HG03469 (cell line): ENCODE measurements around the gene TBCD.
"Not testable (repeated sequence)": the region's sequence is repeated elsewhere in the genome, so short reads cannot be mapped to it uniquely, and the experiment has no call there.

Experiments
- ATAC-seq: cut with Tn5 transposase; IDR thresholded peaks from one replicate; pipeline ENCODE4 v1.9.1; 2021; ENCODE audit warnings: mild to moderate bottlenecking, moderate library complexity, moderate number of reproducible peaks; ENCODE audit not compliant: unreplicated experiment

Gene TBCD

DNA sequence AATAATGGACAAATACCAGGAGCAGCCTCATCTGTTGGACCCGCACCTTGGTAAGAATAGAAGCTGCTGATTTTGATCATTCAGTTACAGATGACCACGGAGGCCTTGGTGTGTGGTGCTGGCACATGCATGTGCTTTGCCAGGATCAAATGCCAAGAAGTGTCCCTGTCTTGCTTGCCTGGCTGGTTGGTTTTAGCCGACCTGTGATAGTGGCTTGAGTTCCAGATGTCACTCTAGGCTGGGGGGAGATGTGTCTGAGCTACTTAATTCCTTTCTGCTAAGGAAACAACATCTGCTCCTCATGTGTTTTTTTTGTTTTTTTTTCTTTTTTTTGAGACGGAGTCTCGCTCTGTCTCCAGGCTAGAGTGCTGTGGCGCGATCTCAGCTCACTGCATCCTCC, 4.3 kb downstream of the TBCD start:
- no peak for ATAC-seq

DNA sequence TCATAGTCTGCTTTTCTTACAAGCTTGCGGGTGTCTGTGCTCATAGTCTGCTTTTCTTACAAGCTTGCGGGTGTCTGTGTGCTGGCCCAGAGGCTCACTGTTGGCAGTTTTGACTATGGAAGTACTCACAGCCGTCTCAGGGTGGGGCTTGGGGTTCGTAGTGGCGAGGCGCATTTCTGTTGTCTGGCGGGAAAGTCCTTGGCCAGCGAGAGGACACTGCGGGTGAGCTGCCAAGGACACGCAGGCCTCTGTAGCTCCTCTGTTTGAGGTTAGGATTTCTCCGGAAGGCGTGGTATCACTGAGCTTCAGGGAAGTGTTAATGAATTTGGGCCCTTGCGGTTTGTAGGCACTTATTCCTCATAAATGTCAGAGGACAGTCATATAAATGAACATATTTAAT, 13.5 kb downstream of the TBCD start:
- no peak for ATAC-seq

DNA sequence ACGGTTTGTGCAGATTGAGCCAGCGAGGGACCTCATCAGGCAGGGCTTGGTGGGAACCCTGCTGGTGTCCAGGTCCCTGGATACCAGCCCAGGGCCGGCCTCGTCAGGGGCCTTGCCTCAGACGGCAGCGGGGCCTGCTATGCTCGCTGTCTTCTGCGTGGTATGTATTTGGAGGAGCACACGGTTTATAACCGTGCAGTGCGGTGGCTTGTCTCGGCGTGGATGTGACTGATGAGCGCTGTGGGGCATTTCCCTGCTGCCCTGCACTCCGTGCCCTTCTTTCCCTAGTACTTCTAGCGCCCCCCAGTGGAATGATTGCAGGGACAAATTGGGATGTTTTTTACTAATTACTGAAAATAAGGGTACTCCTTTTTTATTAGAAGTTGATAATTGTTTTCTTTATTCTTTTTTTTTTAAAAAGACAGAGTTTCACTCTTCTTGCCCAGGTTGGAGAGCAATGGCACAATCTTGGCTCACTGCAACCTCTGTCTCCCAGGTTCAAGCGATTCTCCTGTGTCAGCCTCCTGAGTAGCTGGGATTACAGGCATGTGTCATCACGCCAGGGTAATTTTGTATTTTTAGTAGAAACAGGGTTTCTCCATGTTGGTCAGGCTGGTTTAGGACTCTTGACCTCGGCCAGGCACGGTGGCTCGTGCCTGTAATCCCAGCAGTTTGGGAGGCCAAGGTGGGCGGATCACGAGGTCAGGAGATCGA, 15.3 kb downstream of the TBCD start:
- no peak for ATAC-seq

DNA sequence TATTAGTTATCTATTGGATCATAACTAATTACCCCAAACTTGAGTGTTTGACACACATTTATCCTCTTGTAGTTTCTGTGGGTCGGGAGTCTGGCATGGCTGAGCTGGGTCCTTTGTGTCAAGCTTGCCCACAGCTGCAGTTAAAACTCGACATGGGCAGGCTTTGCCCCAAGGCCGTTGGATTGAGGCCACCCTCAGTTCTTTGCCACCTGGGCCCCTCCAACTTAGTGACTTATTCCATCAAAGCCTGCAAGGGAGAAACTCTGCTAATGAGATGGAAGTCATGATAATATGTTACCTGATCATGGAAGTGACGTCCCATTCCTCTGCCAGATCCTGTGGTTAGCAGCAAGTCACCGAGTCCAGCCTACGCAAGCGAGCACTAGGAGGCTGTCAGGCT, 17.2 kb downstream of the TBCD start:
- ATAC-seq: no peak

DNA sequence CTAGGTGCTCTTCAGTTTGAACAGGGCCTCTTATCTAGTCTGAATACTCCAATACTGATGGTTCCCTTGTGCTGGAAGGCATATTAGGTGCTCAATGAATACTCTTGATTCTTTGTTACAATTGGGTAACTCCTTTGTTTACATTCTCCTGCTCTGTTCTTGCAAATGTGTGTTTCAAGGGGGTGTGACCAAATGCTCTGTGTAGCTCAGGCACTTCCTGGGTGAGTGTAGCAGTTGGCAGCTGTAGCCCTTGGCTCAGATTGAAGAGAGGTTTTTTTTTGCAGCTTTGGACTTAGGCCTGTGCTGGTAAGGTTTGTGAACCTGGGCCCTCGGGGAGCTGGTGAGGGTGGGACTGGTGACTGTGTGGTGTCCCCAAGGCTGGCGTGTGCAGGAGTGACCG, 20.2 kb downstream of the TBCD start:
- no peak for ATAC-seq

DNA sequence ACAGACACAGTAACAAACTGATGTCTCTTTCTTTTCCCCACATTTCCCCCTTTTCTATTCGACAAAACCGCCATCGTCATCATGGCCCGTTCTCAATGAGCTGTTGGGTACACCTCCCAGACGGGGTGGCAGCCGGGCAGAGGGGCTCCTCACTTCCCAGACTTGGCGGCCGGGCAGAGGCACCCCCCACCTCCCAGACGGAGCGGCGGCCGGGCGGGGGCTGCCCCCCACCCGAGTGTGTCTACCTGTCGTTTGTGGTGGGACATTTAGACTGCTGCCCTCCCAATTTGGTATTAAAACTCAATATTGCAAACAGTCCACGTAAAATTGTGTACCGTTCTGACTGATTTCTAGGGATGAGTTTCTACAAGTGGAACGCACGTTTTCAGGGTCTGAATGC, 22.6 kb downstream of the TBCD start:
- not testable (repeated sequence) for ATAC-seq

DNA sequence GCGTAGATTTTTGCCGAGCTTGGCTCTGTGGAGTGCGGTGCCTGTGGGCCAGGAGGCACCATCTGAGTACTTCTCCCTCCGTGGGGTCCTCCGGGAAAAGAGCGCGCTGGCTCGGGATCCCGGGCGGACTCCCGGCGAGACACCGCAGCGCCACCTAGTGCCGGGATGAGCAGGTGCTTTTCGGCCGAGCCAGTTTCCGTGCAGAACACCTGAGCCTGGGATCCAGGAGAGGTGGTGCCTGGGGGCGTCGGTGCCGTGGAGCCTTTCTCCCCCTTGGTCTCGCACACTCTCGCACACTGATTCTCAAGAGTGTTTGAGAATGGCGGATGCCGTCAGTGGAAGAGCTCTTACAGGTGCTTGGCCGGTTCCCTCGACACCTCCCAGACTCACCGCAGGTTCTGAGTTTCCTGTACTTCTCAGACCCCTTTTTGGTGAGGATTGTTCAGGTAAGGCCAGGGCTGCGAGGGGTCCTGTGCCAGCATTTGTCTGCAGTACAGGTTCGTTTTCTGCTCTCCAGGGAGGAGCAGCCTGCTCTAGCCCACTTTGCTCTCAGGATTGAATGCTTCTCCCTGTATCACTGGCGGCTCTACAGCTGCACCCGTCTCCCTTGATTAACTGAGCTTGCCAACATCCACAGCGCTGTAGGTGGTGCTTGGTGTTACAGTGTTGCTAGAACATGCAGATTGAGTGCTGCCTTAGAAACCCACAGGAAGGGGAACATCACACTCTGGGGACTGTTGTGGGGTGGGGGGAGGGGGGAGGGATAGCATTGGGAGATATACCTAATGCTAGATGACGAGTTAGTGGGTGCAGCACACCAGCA, 23.3 kb downstream of the TBCD start:
- no peak for ATAC-seq

DNA sequence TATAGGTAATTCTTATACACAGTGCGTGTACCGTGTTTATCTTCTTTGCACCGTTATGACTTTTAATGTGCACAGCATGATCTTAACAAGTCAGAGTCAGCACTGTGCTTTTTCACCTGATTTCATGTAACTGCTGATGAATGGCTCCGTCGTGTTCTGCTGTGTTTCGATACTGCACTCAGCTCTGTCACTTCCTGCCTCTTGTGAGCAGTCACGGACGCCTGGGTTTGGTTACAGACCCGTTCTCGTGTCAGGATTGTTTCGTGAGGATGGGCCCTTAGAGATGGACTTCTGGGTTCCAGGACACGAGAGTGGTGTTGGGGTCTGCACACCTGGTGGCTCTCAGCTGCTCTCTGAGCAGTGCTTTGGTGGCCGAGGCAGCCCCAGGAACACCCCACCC, 24.6 kb downstream of the TBCD start:
- no peak for ATAC-seq

DNA sequence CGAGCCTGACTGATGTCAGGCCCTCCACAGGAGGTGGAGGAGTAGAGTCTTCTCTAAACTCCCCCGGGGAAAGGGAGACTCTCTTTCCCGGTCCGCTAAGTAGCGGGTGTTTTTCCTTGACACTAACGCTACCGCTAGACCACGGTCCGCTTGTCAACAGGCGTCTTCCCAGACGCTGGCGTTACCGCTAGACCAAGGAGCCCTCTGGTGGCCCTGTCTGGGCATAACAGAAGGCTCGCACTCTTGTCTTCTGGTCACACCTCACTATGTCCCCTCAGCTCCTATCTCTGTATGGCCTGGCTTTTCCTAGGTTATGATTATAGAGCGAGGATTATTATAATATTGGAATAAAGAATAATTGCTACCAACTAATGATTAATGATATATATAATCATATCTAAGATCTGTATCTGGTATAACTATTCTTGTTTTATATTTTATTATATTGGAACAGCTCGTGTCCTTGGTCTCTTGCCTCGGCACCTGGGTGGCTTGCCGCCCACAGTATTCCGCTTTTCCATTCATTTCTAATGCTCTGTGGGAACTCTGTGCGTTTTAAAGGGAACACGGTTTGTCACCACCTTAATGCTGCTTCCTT, 26.0 kb downstream of the TBCD start:
- ATAC-seq: not testable (repeated sequence)

DNA sequence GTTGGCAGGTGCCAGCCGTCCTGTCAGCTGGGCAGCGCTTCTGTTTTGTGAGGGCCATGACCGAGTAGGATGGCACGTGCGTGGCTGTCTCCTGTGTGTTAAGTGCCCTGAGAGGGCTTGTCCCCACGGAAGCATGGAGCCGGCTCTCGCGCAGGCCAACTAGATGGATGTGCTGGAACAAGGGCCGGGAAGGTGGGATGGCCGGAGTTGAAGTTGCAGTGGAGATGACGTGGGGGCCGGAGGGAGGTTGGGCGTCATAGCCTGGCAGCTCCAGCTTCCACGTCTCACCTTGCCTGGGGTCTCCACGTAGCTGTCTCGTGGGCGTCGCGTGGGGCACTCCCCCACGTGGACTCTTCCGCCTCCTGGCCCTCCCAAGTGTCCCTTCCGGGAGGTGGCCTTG, 27.7 kb downstream of the TBCD start:
- ATAC-seq: no peak

DNA sequence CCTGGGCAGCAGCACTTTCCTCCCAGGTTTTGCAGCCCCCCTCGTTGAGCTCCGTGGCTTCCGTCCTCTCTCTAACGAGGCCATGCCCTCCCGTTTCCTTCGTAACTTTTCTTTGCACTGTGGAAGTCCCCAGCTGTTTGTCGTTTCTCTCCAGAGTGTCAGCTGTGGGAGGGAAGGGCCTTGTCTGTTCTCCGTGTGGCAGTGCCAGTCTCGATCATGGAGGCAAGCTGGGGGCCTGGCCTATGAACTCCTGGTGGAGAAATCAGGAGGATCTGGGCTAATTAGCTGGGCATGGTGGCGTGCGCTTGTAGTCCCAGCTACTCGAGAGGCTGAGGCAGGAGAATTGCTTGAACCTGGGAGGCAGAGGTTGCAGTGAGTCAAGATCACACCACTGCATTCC, 28.3 kb downstream of the TBCD start:
- ATAC-seq: no peak

DNA sequence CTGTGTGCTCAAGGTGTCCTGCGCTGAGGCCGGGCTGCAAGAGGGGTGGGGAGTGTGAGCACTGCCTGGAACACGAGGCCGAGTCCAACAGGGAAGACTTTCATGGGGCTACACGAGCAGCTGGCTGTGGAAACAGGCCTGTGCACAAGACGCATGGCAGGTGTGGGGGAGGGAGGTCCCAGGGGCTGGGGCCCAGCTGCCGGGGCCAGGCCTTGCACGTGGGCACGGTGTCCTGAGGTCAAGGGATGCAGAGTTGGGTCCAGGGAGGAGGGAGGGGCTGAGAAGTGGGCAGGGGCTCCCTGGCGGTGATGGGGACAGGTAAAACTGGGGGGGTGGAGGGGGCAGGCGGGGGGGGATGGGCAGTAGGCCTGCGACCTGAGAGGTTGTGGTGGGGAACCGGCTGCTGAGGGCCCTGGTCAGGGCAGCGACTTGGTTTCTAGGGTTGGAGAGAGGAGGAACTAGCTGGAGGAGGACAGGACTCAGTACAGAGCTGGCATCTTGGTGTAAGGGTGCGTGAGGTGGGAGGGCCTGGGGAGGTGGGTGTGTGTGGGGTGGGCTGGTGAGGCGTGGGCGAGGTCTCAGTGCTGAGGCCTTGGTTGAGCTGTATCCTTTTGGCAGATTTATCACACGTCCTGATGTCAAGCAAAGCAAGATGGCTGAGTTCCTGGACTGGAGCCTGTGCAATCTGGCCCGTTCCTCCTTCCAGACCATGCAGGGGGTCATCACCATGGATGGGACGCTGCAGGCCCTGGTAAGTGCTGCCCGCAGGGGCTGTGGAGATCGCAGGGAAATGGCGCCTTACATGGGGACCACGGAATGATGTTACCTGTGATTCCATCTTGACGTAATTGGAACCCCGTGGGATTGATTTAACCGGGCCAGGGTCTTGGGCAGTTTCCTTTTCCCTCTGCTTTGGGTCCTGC, 29.4 kb downstream of the TBCD start:
- no peak for ATAC-seq

DNA sequence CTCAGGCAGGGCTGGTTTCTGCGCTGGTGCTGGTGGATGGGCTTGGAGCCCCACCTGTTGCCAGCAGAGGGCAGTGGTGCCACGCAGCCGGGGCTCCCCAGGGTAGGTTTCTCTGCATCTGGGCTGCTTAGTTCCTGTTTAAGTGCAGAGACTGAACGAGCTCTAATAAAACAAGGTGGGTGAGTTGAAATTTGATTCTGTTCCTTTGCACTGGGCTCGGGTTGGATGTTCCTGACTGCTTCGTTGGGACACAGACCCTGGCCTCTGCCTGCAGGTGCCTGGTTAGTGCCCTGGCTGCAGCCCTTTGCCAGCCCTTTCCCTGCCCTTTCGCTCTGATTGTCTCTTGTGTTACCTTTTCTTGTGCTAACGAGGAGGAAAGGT, 30.0 kb downstream of the TBCD start:
- ATAC-seq: peak; percentile 46

DNA sequence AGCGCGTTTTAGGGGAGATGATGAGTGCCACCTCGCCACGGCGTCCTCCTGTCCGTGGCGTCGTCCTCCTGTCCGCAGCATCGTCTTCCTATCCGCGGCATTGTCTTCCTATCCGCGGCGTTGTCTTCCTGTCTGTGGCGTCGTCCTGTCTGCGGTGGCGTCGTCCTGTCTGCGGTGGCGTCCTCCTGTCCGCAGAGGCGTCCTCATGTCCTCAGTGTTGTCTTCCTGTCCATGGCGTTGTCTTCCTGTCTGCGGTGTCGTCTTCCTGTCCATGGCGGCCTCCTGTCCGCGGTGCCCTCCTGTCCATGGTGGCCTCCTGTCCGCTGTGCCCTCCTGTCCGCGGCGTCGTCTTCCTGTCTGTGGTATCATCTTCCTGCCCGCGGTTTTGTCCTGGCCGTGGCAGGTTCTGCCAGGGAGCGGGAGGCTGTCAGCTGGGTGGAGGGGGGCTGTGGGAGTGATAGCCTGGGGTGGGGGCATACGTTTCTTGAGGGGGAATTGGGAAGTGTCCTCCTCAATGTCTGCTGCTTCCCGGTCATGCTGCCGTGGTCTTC, 30.9 kb downstream of the TBCD start:
- no peak for ATAC-seq

DNA sequence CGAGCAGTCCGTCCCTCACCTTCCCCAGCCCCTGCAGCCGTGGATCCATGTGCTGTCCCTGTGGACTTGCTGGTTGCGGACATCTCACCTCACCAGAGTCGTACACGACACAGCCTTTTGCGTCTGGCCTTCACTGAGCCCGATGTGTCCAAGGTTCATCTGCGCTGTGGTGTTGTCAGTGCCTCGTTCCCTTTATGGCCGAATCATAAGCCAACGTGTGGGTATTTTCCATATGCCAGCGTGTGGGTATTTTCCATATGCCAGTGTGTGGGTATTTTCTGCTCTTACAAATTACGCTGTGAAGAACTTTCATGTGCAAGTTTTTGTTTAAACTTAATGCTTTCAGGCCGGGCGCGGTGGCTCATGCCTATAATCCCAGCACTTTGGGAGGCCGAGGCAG, 31.6 kb downstream of the TBCD start:
- ATAC-seq: no peak

DNA sequence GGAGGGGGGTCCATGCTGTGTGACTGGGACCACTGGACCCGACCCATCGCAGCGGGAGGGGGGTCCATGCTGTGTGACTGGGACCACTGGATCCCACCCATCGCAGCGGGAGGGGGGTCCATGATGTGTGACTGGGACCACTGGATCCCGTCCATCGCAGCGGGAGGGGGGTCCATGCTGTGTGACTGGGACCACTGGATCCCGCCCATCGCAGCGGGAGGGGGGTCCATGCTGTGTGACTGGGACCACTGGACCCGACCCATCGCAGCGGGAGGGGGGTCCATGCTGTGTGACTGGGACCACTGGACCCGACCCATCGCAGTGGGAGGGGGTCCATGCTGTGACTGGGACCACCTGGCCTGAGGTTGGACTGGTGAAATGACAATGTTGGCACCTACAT, 33.7 kb downstream of the TBCD start:
- not testable (repeated sequence) for ATAC-seq

DNA sequence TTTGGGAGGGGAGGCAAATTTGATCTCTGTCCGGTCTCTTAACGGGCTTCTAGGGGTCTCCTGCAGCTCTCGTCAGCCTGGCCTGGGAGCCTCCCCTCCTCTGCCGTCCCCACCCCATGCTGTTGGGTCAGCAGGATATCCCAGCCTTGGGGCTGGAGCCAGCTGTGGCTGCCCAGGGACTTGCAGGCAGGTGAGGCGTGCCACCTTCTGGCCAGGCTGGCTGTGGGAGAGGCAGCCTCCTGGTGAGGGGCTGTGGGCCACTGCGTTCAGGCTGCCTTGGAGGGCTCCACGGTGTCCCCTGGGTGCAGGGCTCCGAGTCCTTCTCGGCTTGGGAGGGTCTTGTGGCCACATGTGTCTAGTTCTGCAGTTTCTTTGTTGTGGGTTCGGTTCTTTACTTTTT, 34.6 kb downstream of the TBCD start:
- no peak for ATAC-seq

DNA sequence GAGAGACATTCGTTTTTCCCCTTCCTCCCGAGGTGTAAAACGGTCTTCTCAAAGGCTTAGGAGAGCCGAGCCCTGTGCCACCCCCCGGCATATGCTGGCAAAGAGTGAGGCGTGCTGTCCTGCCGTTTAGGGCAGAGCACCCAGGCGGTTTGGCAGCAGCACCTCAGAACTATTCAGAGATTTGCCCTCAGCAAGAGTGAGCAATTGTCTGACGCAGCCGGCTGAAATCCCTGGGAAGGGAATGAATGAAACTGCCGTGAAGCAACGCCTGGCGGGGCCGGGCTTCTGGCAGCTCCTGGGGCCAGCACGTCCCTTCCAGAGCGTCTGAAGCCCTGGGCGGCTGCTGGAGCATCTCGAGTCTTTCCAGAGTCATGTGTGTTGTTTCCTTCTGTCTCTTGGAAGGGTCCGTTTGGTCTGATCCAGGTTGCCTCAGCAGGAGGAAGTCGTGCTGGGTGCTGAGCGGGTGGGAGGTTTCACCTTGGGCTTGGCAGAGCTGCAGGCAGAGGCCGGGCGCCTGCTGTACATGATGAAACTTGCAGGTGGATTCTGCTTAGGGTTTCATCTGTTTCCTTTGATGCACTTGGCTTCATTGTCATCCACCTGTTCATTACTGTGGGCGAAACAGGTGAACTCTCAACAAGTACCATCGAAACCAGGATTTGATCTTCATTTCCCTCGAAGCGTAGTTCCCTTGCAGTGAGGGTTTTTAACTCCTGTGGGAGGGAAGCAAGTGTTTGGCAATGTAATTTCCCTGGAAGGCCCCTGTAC, 35.4 kb downstream of the TBCD start:
- no peak for ATAC-seq

DNA sequence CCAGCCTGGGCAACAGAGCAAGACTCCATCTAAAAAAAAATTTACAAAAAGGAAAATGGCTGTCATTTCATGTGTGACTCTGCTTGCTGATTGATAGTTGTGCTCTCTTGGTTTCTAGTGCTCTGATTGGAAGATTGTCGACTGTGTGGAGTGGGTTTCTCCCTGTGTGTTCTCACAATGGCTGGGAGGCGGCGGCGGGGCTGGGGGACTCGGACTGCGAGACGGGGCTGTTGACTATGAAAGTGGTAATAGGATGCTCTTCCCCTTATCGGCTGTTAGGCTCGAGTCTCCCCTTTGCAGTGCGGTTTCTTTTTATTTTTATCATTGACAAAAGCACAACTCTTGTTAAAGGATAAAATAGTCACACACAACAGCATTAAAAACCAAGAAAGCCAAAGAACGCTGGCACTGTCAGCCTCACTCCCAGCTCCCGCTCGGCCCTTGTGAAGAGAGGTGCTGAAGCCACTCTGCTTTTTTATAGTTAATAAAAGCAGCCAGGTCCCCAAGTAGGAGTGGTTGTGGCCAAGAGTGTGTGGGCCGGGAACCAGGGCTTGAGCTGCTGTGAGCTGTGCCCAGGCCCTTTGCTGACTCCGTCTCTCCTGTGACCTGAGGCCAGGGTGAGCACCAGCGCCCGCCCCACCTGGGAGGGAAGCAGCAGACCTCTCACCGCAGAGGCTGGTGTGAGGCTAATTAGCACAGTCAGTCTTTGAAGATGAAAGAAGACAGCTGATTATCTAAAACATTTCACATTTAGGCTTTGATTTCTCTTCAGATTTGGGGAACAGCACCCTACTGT, 36.5 kb downstream of the TBCD start:
- no peak for ATAC-seq
